NCI-H526 (cell line): ENCODE results near the gene HRH1.
"Not testable (repeated sequence)": the region's sequence is repeated elsewhere in the genome, so short reads cannot be mapped to it uniquely, and the experiment has no call there.

Experiments used
- DNase-seq, 2 experiments: peaks; one replicate each; lab custom pipeline; 2025; lab: John Stamatoyannopoulos, UW

Gene HRH1

GRCh38 chr3:11239796-11240195 is 85.5 kb downstream of the HRH1 start:
- DNase-seq: no peak

GRCh38 chr3:11240496-11240895 is 86.2 kb downstream of the HRH1 start:
- no peak for DNase-seq

GRCh38 chr3:11244121-11244677 is 89.9 kb downstream of the HRH1 start:
- DNase-seq: no peak

- DNase-seq: no peak
Measured at GRCh38 chr3:11245276-11245675, 91.0 kb downstream of the HRH1 start.

GRCh38 chr3:11245827-11246662 is 91.8 kb downstream of the HRH1 start:
- no peak for DNase-seq

GRCh38 chr3:11246663-11246970 is 92.3 kb downstream of the HRH1 start:
- no peak for DNase-seq

GRCh38 chr3:11247362-11247761 is 93.1 kb downstream of the HRH1 start:
- DNase-seq: no peak

GRCh38 chr3:11248596-11248995 is 94.3 kb downstream of the HRH1 start:
- no peak for DNase-seq

- no peak for DNase-seq
Measured at GRCh38 chr3:11250902-11251806, 96.9 kb downstream of the HRH1 start.

- no peak for DNase-seq
Measured at GRCh38 chr3:11251807-11252176, 97.5 kb downstream of the HRH1 start.

GRCh38 chr3:11254876-11255275 is 100.6 kb downstream of the HRH1 start:
- no peak for DNase-seq

GRCh38 chr3:11255537-11255936 is 101.2 kb downstream of the HRH1 start:
- DNase-seq: not testable (repeated sequence)

GRCh38 chr3:11258958-11259357 is 104.7 kb downstream of the HRH1 start:
- DNase-seq: no peak

- no peak for DNase-seq
Measured at GRCh38 chr3:11260460-11260859, 106.2 kb downstream of the HRH1 start.

- no peak for DNase-seq
Measured at GRCh38 chr3:11269007-11269406, 114.7 kb downstream of the HRH1 start.

GRCh38 chr3:11271986-11272904 is 118.0 kb downstream of the HRH1 start, which contains the start of gene ATG7:
Gene ATG7, plus strand, starts transcription at chr3:11272397. Its CDS starts 26,299 bp downstream, at chr3:11298696.
- DNase-seq: peak; percentile 86 to 96

- DNase-seq: no peak
Measured at GRCh38 chr3:11272906-11273574, 118.7 kb downstream of the HRH1 start.

GRCh38 chr3:11273891-11274291 is 119.6 kb downstream of the HRH1 start:
- no peak for DNase-seq

- DNase-seq: no peak
Measured at GRCh38 chr3:11274566-11275142, 120.4 kb downstream of the HRH1 start.

GRCh38 chr3:11275926-11276325 is 121.6 kb downstream of the HRH1 start:
- no peak for DNase-seq

GRCh38 chr3:11276901-11277300 is 122.6 kb downstream of the HRH1 start:
- DNase-seq: no peak
